GM19455 (cell line): ENCODE results near the gene ATP8A2.

ENCODE experiments used
- ATAC-seq: cut with Tn5 transposase; IDR thresholded peaks from one replicate; pipeline ENCODE4 v1.9.1; 2021; ENCODE audit not compliant: unreplicated experiment

The ATP8A2 gene

DNA sequence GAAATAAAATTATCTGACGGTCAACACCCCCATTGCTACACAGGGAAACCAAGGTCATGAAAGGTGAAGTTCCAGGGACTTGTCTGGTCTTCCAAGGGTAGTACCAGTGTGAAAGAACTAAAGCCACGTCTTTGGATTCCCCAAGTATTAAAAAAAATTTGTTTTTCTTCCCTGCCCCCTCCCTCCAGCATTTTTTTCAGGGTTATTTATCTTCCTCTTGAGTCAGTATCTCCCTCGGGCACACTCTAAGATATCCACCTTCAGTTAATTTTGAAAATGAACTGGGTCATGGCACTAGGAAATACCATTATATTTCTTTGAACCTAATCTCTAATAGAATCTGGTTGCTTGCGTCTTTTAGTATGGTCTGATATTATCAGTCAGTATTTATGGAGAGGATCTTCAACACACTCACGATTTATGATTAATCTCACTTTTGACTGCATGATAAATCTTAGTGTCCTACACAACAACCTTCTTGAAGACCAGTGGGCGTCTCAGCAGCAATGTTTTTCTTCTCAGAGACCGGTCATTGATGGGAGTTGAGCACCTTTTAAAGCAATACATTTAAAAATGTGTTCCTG is 9.1 kb downstream of the ATP8A2 start:
- ATAC-seq: no peak

DNA sequence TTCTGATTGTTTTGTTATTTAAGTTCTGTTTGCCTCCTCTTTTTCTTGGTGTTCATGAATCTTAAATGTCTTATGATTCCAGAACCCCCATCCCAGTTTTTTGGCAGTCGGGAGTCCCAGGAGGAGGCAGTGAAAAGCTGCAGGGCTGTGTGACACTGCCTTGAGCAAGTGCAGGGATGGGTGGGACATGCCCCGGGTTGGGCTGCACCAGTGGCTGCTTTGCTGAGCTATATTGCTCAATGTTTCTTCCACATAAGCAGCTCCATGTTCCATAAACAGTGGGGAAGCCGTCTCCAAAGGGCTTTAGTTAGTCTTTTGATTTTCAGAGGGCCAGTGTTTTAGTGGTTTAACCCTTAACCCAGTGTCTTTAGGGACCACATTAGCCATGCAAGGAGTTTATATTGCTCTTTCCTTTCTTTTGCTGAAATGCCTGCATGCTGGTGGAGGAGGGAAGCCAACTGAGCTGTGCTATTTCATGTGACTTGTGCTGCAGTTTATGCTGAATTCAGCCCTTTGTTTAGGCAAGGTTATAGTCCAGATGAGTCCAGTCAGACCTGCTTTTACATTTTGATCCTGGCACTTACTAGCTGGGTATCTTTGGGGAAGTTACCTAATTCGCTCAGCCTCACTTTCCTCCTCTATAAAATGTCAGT is 13.1 kb downstream of the ATP8A2 start:
- no peak for ATAC-seq

DNA sequence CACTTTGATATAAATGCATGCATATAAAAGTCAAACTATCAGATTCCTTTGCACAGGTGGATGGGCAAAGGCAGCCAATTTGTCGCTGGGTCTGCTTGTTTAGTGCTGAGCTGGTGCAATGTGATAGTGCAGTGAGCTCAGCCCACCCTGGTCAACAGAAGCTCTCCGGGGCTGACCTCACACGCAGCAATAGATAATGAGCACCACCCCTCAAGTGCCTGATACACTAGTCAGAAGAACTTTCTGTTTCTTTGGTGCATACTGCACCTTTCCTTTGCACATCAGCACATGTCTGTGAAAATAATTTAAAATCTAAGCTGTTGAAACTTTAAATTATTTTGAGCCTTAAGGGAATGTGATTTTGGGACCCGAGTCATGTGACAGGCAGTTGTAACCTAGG is 20.2 kb downstream of the ATP8A2 start:
- no peak for ATAC-seq

DNA sequence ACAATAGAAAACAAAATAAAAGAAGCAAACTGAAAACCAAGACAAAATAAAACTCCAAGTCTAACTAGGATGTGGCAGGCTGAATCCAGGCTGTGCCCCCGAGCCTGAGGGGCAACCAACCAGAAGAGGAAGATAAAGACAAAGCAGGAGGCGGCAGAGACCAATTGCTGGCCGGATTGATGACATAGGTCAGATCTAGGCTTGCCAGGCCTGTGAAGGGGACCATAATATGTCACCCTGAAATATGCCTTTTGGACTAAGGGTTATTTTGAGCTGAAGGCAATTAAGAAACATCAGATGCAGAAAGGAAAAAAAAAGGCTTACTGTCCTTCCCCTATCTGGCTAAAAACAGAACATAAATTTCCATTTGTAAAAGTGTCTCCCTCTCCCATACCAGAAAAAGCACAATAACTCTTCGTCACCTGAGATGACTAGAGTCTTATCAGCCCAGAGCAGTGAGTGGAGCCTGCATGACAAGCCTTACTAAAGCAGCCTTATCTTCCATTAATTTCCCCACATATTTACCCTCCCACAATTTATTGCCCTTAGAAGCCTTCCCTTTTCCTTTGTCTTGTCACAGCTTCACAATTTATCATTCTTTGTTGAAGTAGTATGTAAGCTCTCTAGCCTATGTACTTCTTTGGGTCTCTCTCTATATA is 22.8 kb downstream of the ATP8A2 start:
- ATAC-seq: no peak

DNA sequence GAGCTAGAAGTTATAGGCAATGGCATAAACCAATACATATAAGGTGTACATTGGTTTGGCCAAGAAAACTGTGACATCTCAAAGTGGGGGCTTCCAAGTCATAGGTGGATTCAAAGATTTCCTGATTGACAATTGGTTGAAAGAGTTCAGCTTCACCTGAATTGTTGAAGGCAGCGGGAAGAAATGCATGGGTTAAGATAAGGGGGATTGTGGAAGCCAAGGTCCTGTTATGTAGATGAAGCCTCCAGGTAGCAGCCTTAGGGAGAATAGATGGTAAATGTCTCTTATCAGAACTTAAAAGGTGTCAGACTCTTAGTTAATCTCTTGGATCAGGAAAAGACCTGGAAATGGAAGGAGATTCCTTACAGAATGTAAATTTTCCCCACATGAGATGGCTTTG is 26.0 kb downstream of the ATP8A2 start:
- no peak for ATAC-seq

DNA sequence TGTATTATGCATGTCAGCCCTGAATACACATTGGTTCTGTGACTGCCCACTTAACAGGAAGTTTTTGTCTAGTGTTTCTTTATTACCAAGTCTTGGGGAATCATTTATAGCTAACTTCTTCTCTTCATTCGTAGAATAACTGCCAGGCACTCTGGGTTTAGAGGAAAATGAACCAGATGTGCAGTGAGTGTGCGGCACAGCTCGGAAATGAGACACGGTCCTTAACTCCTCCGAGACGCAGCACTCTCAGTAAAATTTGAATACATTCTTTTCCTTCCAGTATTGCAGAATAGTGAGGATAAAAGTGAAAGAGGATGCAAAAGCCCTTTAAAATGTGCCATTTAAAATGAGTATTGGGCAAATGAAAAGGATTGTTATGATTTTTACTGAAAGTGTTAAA is 29.2 kb downstream of the ATP8A2 start:
- ATAC-seq: no peak

DNA sequence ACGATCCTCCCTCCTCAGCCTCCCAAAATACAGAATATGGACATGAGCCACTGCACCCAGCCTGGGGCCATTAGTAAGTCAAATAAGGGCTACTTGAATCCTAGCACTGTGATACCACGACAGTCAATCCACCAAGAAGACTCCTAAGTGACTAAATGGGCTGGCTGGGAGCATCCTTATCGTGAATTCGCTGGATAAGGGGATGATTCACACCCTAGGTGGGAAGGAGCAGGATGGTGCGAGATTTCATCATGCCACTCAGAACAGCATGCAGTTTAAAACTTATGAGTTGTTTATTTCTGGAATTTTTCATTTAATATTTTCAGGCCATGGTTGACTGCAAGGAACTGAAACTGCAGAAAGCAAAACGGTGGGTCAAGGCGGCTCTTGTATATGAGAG is 30.2 kb downstream of the ATP8A2 start:
- ATAC-seq: no peak

DNA sequence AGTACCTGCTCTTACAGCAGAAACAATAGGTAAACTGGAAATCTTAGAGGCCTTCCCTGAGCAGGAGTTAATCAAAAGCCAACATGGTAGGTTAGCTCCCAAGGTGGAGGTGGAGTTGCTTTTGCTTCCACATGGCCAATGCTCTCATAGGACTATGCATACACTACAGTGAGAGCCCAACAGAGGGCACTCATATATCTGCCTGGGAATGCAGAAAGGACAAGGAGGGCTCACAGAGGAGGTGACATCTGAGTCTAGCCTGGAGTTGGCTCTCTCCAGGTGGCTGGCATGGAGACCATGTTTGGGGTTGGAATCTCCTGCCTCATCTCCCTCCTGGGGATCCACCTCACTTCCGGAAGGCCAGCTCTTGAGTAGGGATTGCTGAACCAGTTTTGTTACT is 34.6 kb downstream of the ATP8A2 start:
- ATAC-seq: no peak

DNA sequence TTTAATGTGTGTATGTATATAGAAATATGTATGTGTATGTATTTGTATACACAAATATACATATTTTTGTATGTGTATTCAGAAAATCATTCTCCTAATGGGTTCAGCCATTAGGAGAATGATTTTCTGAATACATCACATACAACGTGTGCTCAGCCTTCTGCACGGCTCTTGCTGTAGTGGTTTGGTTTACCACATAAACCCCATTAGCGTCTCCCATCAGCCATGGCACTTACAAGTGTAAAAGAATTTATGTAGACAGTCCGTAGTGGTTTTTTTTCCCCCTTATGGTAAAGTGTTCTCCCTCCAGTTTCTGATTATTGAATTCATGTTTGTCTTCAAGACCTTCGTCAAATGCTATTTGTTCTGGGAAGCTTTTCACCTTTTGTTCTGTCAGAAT is 38.2 kb downstream of the ATP8A2 start:
- ATAC-seq: no peak

DNA sequence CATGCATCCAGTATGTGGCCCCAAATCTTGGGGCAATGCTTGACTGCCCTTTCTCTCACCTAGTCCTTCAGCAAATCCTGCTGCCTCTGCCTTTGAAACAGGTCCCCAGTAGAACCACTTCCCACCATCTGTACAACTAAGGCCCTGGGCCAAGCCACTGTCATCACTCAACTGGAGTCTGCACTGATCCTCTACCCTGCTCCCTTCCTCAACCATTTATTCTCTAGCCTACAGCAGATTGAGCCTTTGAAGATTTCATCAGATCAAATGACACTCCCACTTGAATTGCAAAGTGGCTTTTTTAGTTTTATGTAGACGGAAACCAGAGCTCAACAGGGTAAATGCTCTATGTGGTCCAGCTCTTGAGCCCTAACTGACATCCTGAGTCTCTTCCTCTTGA is 43.5 kb downstream of the ATP8A2 start:
- ATAC-seq: no peak

DNA sequence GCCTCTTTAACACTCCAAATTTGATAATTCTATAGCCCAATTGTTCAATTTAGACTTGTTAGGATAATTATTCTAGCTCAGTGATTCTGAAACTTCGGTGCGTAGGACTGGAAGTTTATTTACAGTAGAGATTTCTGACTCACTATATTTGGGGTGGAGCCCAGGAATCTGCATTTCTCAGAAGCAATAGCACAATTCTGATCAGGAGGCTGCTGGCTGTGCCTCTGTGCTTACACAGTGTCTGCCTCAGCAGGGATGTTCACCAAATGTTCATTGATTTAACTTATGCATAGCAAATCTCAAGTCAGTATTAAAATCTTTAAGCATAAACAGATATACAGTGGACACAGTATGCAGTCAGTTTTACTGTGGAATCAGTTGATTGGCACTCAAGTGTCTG is 45.8 kb downstream of the ATP8A2 start:
- ATAC-seq: no peak

DNA sequence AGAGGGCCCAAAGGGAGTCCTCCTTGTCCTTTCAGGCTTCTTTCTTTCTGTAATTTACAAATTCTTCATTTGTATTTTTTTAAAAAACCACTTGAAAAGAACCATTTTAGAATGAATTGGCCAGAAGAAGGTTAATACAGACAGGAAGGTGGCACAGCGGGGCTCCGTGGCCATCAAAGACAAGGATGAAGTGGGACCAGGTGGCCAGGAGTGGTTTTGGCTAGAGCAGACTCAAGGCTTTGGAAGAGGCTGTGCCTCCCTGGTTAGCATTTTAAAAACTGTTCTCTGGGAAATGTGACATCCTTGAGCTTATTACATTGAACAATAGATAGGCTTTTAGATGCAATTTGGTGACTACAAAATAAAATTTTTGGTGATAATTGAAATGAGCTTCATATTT is 48.4 kb downstream of the ATP8A2 start:
- ATAC-seq: no peak

DNA sequence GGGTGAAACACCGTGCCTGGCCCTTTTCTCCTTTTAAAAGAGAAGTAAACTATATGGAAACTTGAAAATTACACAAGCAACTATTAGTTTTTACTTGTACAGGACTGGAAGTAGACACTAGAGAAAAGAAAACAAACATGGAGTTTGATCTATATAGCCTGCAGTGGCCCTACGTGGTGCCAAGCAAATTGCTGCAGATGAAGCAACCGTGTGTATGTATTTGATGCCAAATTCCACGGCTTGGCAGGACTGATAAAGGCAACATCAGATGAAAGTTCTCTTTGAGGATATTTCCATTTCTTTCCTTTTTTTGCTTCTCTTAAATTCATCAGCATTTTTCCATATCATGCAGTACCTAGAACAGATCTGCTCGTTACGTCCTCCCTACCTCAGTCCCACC is 49.8 kb downstream of the ATP8A2 start:
- no peak for ATAC-seq

DNA sequence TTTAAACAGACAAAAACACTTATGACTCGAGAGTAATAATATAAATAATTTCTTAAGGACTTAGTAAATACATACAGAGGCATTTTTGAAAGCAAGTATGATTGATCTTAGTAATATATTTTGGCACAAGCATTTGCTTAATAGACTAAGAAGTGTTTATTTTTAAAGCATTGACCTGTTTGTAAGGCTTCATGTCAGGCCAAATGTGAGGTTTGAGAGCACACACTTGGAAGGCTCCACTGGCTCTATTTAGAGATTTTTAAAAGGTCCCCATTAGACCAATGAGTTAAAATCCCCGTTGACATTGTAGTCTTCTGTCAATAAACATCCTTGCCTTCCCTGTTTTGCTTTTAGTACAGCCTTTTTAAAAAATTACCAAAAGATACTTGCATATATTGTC is 50.4 kb downstream of the ATP8A2 start:
- no peak for ATAC-seq

DNA sequence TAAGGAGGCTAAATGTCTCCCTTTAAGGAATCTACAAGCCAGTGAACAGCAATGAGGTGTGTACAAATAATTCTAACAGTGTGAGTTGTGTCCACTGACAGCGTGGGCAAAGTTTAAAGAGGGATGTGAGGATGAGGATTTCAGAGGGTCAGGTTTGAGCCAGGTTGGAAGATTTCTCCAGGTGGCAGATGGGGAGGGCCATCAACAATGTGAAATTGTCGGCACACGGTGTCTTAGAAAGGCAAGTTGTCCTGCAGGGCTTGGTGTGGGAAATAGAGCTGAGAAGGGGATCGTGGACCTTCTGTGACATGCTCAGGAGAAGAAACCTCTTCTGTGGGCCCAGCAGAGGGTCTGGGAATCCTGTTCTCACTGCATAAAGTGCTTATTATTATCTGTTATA is 52.1 kb downstream of the ATP8A2 start:
- ATAC-seq: no peak

DNA sequence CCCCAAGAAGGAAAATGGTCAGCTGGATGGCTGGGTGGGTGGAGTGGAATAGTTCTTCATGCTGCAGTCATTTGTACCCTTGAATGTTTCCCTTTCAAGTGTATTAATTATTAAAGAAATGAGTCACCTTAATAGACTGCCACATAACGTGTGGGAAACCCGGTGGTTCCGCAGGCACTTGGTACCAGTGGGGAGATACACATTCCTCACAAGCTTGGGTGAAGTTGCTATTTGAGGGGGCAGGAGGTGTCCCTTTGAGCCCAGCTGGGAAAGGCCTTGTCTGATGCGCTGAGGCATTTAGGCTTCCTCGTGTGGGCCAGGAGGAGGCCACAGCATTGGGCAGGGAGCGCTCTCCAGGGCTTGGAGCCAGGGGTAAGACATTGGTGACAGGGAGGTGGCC is 57.7 kb downstream of the ATP8A2 start:
- no peak for ATAC-seq

DNA sequence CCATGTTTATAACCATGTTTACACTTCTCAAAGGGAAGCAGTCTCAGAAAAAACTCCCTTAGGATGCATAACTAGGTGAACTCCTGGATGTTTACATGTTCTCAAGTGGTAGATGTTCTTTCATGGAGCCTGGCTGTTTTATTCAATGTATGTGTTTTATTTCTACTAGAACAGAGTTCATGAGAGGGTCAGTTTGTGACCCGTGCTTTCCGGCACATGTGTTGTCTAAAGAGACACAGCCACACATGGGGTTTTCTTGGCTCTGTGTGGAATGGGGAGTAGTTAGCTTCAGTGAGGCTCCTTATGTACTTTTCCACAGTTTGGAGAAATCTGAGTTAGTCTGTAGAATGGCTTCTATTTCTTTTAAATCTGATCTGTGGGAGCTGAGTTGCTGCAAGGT is 60.9 kb downstream of the ATP8A2 start:
- ATAC-seq: no peak

DNA sequence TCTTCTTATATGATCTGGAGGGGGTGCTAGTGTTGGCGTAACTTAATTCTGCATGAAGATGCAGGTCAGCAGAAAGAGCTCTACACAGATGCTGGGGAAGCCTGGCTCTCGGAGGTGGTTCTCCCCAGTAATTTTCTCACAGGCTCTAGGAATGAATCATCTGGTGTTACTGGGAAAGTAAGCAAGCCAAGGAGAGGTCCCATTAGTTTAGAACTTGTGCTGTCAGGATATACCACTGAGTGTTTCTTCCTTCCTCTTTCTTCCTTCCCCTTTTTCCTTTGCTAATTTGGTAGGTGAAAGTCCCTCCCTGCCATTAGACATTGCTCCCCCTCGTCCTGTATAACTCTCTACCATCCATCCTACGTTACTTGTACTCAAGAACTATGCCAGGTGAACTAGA is 68.3 kb downstream of the ATP8A2 start:
- ATAC-seq: no peak

DNA sequence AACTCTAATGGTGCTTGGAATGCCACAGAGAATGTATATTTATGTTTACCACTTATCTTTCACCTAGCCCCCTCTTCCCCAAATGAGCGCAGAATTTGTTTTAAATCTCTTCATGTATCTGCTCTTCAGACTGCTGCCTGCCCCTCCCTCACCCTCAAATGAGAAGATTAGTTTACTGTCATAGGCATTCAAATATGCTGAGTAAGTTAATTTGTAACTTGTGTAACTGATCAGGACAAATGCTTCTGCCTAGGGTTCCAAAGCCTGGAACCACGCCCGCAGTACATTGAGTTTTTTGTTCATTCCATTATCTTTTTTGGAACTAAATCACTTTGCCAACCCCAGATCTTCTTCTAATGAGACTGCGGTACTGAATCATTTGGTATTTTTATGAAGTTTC is 74.5 kb downstream of the ATP8A2 start:
- ATAC-seq: no peak

DNA sequence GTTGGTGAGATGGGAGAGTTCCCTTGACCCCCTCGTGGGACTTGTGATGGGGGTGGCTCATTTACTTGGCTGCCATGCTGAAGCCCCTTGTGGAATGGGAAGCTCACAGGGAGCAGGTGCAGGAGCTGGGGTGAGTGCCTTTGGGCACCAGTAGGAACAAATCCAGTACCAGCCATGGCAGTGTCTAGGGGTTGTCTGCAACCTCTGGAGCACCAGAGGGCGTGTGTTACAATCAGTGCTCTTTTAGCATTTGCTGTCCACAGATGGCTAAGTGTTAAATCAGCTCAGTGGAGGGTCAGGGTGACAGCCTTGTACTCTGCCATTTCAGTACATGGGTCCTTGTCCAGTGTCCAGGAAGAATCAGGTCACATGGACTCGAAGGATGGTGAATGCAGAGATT is 75.6 kb downstream of the ATP8A2 start:
- no peak for ATAC-seq

DNA sequence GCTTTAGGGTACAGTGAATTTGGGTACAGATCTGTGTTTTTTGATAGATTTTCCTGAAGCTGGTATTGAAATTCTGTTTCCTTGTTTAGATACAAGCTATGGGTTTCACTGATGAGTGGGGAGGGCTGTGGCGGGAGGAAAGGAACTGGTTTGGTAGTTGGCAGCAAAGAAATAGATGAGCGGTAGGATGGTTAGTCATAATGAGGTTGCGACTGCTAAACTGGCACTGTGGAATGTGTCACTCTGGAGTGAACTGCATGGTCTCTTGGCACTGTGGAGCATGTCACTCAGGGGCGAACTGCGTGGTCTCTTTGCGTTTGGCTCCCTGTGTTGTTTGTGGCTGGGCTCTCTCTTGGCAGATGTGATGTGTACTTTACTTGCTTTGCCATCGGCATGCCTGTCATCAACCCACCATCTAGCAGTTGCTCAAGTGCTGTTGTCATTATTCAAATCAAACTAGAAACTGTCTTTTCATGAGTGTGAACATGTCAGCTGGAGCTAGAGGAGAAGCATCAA is 82.1 kb downstream of the ATP8A2 start:
- no peak for ATAC-seq

DNA sequence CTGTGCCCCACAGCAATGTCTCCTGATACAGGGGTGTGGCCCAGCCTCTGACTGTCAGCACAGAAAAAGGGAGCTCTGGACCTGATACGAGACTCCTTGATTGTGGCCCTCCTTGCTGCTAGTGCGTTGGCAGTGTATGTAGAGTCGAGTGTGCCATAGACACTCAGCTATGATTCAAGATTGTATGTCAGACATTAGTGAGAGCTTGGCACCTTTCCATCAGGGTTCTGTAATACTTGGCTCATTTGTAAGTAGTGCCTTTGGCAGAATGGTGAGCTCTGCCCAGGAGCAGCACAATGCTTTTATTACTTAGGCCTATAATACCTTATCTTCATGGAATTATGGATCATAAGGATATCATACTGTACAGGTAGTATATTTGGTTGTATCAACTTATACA is 83.4 kb downstream of the ATP8A2 start:
- ATAC-seq: no peak

DNA sequence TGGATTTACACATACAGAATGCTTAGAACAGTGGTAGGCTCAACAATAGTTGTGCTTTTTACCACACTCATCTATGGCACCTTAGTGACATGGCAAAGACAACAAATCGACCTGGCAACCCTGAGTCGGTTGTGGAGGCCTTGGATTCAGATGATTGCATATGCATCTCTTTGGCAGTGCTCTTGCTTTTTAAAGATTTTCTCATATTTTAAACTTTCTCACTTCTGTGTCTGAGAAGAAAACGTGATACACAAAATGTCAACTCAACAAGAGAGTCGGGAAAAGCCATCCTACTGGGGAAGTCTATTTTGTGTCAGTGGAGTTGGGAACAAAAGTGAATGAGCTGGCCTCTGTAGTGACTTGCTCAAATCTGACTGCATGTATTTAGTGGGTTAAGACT is 85.8 kb downstream of the ATP8A2 start:
- ATAC-seq: no peak
